ENCODE measurements around the gene CCDC102A. TPM values are rescaled to one million over a fixed set of nuclear protein-coding genes. Genes with fewer than 3 reads are reported as not detected.

Gene CCDC102A
- total RNA-seq, 5 donors from 2014 or later (not counting 1 experiment from before 2014, with no cell fraction given) = 6.1 to 11.2 (median 6.6) TPM

GRCh38 chr16:57577214-57577613 is 40.8 kb upstream of the CCDC102A start:
- H3K4me1 ChIP-seq (ENCODE audit: control insufficient read depth in 1 of 2, extremely low read depth in 1 of 2, insufficient read depth in 2 of 2, low read length in 2 of 2) = peaks cover 9 to 56% of the 10 kb centered on the region in 2 experiments
- Mint-ChIP-seq H3K27me3 (peaks cover 0 to 8% of the 10 kb centered on the region in 2 donors), H3K36me3 (peaks cover 3% of the 10 kb centered on the region), H3K27ac (peak overlapping the region; percentile 81 to 83), H3K4me1 (peaks cover 28 to 47% (median 30%) of the 10 kb centered on the region in 3 donors), H3K4me3 (peak overlapping the region in 1 of 3 donors; percentile 63), H3K9me3 (no peaks in the 10 kb centered on the region)
- CTCF ChIA-PET = interaction anchor here (0.6 to 3.5 kb wide), 11 partner anchors 9 to 158 kb away, joined by 3 to 33 read pairs (median 5); partner anchors contain the start of gene KATNB1 (in 1 of the 2)
- H3K27me3 ChIP-seq (replicated peaks in 1 of 2; ENCODE audit: control insufficient read depth in 2 of 2, extremely low read depth in 1 of 2, insufficient read depth in 2 of 2, low read length in 1 of 2) = no peaks in the 10 kb centered on the region
- no peak overlapping the region for H3K4me3 ChIP-seq (ENCODE audit: control insufficient read depth in 1 of 2, extremely low read depth in 1 of 2, low read length in 1 of 2)
- H3K9me3 ChIP-seq = no peaks in the 10 kb centered on the region
- H3K36me3 ChIP-seq (ENCODE audit: control insufficient read depth in 2 of 2, extremely low read depth in 1 of 2, insufficient read depth in 1 of 2, low read length in 1 of 2) = peaks cover 0 to 12% of the 10 kb centered on the region in 2 donors
- H3K27ac ChIP-seq (ENCODE audit: low read length) = peak overlapping the region; percentile 63
- POLR2A ChIA-PET = no interaction called here
- WGBS (ENCODE audit: insufficient coverage) = 94% methylated on average over 5 of the region's 6 CpGs
- ATAC-seq (replicated peaks in 1 of 4) (no peak), DNase-seq (no peak)

- ATAC-seq (replicated peaks in 1 of 4) (peak; percentile 74 to 87 (median 80)), DNase-seq (peak; percentile 49 to 91 (median 76))
- Mint-ChIP-seq H3K36me3 (peaks cover 3% of the 10 kb centered on the region), H3K27ac (peak overlapping the region; percentile 52 to 83), H3K4me3 (no peak overlapping the region), H3K9me3 (no peaks in the 10 kb centered on the region), H3K27me3 (peaks cover 0 to 8% of the 10 kb centered on the region in 2 donors), H3K4me1 (peaks cover 28 to 44% (median 30%) of the 10 kb centered on the region in 3 donors)
- Histone ChIP-seq H3K9me3 (no peaks in the 10 kb centered on the region), H3K4me1 (ENCODE audit: control insufficient read depth in 1 of 2, extremely low read depth in 1 of 2, insufficient read depth in 2 of 2, low read length in 2 of 2) (peaks cover 9 to 52% of the 10 kb centered on the region in 2 experiments), H3K27ac (ENCODE audit: low read length) (peak overlapping the region; percentile 63), H3K36me3 (ENCODE audit: control insufficient read depth in 2 of 2, extremely low read depth in 1 of 2, insufficient read depth in 1 of 2, low read length in 1 of 2) (peaks cover 0 to 12% of the 10 kb centered on the region in 2 donors), H3K4me3 (ENCODE audit: control insufficient read depth in 1 of 2, extremely low read depth in 1 of 2, low read length in 1 of 2) (no peak overlapping the region), H3K27me3 (replicated peaks in 1 of 2; ENCODE audit: control insufficient read depth in 2 of 2, extremely low read depth in 1 of 2, insufficient read depth in 2 of 2, low read length in 1 of 2) (no peaks in the 10 kb centered on the region)
- WGBS (ENCODE audit: insufficient coverage) = 23% methylated on average over 14 of the region's 16 CpGs
- ChIA-PET CTCF (interaction anchor here (0.6 to 3.5 kb wide), 12 partner anchors 10 to 160 kb away, joined by 3 to 33 read pairs (median 5); partner anchors contain the start of gene KATNB1 (in 1 of the 2)), POLR2A (no interaction called here)
These were observed 40.1 kb upstream of the CCDC102A start for GRCh38 chr16:57576429-57576870.

GRCh38 chr16:57575468-57576277 is 39.3 kb upstream of the CCDC102A start:
- Histone ChIP-seq H3K36me3 (ENCODE audit: control insufficient read depth in 2 of 2, extremely low read depth in 1 of 2, insufficient read depth in 1 of 2, low read length in 1 of 2) (peaks cover 0 to 14% of the 10 kb centered on the region in 2 donors), H3K4me1 (ENCODE audit: control insufficient read depth in 1 of 2, extremely low read depth in 1 of 2, insufficient read depth in 2 of 2, low read length in 2 of 2) (peaks cover 9 to 46% of the 10 kb centered on the region in 2 experiments), H3K9me3 (no peaks in the 10 kb centered on the region), H3K27ac (ENCODE audit: low read length) (no peak overlapping the region), H3K27me3 (replicated peaks in 1 of 2; ENCODE audit: control insufficient read depth in 2 of 2, extremely low read depth in 1 of 2, insufficient read depth in 2 of 2, low read length in 1 of 2) (no peaks in the 10 kb centered on the region), H3K4me3 (ENCODE audit: control insufficient read depth in 1 of 2, extremely low read depth in 1 of 2, low read length in 1 of 2) (no peak overlapping the region)
- ATAC-seq (replicated peaks in 1 of 4) = no peak
- no peak for DNase-seq
- ChIA-PET POLR2A (no interaction called here), CTCF (interaction anchor here (0.7 to 3.5 kb wide), 10 partner anchors 15 to 161 kb away, joined by 3 to 33 read pairs (median 4); partner anchors contain the start of gene KATNB1 (in 1 of the 2))
- Mint-ChIP-seq H3K9me3 (no peaks in the 10 kb centered on the region), H3K4me1 (peaks cover 28 to 44% (median 30%) of the 10 kb centered on the region in 3 donors), H3K27ac (no peak overlapping the region), H3K27me3 (peaks cover 0 to 8% of the 10 kb centered on the region in 2 donors), H3K4me3 (no peak overlapping the region), H3K36me3 (peaks cover 3% of the 10 kb centered on the region)
- WGBS (ENCODE audit: insufficient coverage) = 94% methylated on average over 15 of the region's 16 CpGs

- DNase-seq (no peak), ATAC-seq (replicated peaks in 1 of 4) (no peak)
- Mint-ChIP-seq H3K4me1 (peaks cover 28 to 38% (median 30%) of the 10 kb centered on the region in 3 donors), H3K27me3 (peaks cover 0 to 4% of the 10 kb centered on the region in 2 donors), H3K4me3 (no peak overlapping the region), H3K27ac (no peak overlapping the region), H3K9me3 (no peaks in the 10 kb centered on the region), H3K36me3 (peaks cover 3% of the 10 kb centered on the region)
- no peak overlapping the region for H3K4me3 ChIP-seq (ENCODE audit: control insufficient read depth in 1 of 2, extremely low read depth in 1 of 2, low read length in 1 of 2)
- no peaks in the 10 kb centered on the region for H3K27me3 ChIP-seq (replicated peaks in 1 of 2; ENCODE audit: control insufficient read depth in 2 of 2, extremely low read depth in 1 of 2, insufficient read depth in 2 of 2, low read length in 1 of 2)
- no peaks in the 10 kb centered on the region for H3K9me3 ChIP-seq
- peaks cover 9 to 38% of the 10 kb centered on the region in 2 experiments for H3K4me1 ChIP-seq (ENCODE audit: control insufficient read depth in 1 of 2, extremely low read depth in 1 of 2, insufficient read depth in 2 of 2, low read length in 2 of 2)
- H3K27ac ChIP-seq (ENCODE audit: low read length) = no peak overlapping the region
- CTCF ChIA-PET = interaction anchor here (0.6 to 3.5 kb wide), 6 partner anchors 16 to 74 kb away, joined by 3 to 33 read pairs (median 8); no protein-coding TSS in a partner anchor
- peaks cover 6 to 19% of the 10 kb centered on the region in 2 donors for H3K36me3 ChIP-seq (ENCODE audit: control insufficient read depth in 2 of 2, extremely low read depth in 1 of 2, insufficient read depth in 1 of 2, low read length in 1 of 2)
- POLR2A ChIA-PET = no interaction called here
- 93% methylated on average over 20 of the region's 24 CpGs for WGBS (ENCODE audit: insufficient coverage)
These were observed 38.5 kb upstream of the CCDC102A start for GRCh38 chr16:57574646-57575467.

- CTCF ChIA-PET = no interaction called here
- H3K4me3 Mint-ChIP-seq = no peak overlapping the region
- Histone ChIP-seq H3K27ac (ENCODE audit: low read length) (no peak overlapping the region), H3K4me3 (ENCODE audit: control insufficient read depth in 1 of 2, extremely low read depth in 1 of 2, low read length in 1 of 2) (no peak overlapping the region), H3K4me1 (ENCODE audit: control insufficient read depth in 1 of 2, extremely low read depth in 1 of 2, insufficient read depth in 2 of 2, low read length in 2 of 2) (peaks cover 9 to 31% of the 10 kb centered on the region in 2 experiments), H3K27me3 (replicated peaks in 1 of 2; ENCODE audit: control insufficient read depth in 2 of 2, extremely low read depth in 1 of 2, insufficient read depth in 2 of 2, low read length in 1 of 2) (no peaks in the 10 kb centered on the region), H3K9me3 (no peaks in the 10 kb centered on the region), H3K36me3 (ENCODE audit: control insufficient read depth in 2 of 2, extremely low read depth in 1 of 2, insufficient read depth in 1 of 2, low read length in 1 of 2) (peaks cover 11 to 19% of the 10 kb centered on the region in 2 donors)
- H3K9me3 Mint-ChIP-seq = peaks cover 0 to 6% (median 0%) of the 10 kb centered on the region in 3 donors
- H3K36me3 Mint-ChIP-seq = peaks cover 10% of the 10 kb centered on the region
- peaks cover 0 to 4% of the 10 kb centered on the region in 2 donors for H3K27me3 Mint-ChIP-seq
- WGBS (ENCODE audit: insufficient coverage) = 92% methylated on average over 11 of the region's 12 CpGs
- no peak overlapping the region for H3K27ac Mint-ChIP-seq
- no peak for ATAC-seq (replicated peaks in 1 of 4)
- DNase-seq = no peak
- H3K4me1 Mint-ChIP-seq = peaks cover 28 to 31% (median 31%) of the 10 kb centered on the region in 3 donors
- POLR2A ChIA-PET = no interaction called here
These were observed 37.7 kb upstream of the CCDC102A start for GRCh38 chr16:57574086-57574485.
